ENCODE results near the gene SEMA5B.

The SEMA5B gene

DNA sequence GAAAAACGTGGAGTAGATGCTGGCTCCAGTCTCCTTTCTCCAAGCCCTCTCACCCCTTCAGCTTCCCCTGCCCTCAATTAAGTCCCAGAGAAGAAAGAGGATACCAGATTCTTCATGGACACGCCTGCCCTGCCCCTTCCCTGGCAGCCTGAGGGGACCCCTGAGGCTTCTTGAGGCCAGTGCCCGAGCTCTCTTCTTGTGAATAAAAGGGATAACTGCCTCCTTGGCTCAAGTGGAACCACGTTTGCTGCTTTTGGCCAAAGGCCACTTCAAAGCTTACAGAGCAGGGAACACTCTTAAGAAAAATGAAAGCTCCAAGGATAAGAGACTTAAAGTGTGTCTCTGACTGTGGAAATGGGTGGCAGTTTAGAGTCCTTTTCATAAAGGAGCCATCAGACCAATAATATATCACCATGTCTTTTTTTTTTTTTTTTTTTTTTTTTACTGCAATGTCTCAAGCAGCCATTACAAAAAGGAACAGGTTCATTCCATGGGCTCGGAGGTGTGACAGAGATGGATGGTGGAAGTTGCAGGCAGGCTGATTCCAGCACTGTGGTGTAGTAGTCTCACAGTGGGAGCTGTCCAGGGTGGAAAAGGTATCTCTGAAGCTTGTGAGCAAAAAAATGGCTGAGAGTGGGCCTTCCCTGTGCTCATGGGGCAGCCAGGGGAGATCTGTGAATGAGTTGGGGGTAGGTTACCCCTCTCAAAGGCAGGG, 108.8 kb downstream of the SEMA5B start:
- H3K27me3 Mint-ChIP-seq: peaks cover 10% of the 10 kb centered on the region
- H3K4me1 Mint-ChIP-seq (ENCODE audit: low read depth): peaks cover 8% of the 10 kb centered on the region
- H3K36me3 Mint-ChIP-seq: peaks cover 2% of the 10 kb centered on the region
- H3K27ac Mint-ChIP-seq: no peak overlapping the region
- H3K4me3 Mint-ChIP-seq: no peak overlapping the region
- H3K9me3 Mint-ChIP-seq (ENCODE audit: low read depth): no peaks in the 10 kb centered on the region

DNA sequence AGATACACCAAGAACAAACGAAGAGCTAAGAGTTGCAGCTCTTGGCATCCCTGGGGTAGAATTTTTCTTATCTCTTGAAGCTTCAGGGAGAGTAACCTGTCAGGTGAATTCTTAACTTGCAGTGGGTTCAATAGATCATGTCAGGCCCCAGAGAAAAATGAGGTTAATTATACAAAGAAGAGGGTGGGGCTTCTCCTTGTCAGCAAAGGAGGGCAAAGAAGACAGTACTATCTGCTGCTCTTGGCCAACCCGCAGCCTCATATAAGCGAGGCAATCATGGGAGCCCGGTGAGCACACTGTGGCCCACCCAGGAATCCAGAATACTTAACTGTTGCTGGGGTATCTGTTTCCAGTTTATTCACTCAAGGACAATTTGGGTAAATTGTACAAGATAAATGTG, 110.2 kb downstream of the SEMA5B start:
- Mint-ChIP-seq H3K27me3 (peaks cover 12% of the 10 kb centered on the region), H3K9me3 (ENCODE audit: low read depth) (no peaks in the 10 kb centered on the region)

GRCh38 chr3:122916580-122916979, 111.0 kb downstream of the SEMA5B start:
- Mint-ChIP-seq H3K4me1 (ENCODE audit: low read depth) (peaks cover 8% of the 10 kb centered on the region), H3K4me3 (no peak overlapping the region), H3K27me3 (peaks cover 12% of the 10 kb centered on the region), H3K9me3 (ENCODE audit: low read depth) (no peaks in the 10 kb centered on the region), H3K36me3 (peaks cover 2% of the 10 kb centered on the region), H3K27ac (no peak overlapping the region)

More for the DNA sequence above, 110.2 kb downstream of the SEMA5B start:
- H3K27ac Mint-ChIP-seq: no peak overlapping the region
- H3K36me3 Mint-ChIP-seq: peaks cover 2% of the 10 kb centered on the region
- no peak overlapping the region for H3K4me3 Mint-ChIP-seq
- H3K4me1 Mint-ChIP-seq (ENCODE audit: low read depth): peaks cover 8% of the 10 kb centered on the region

GRCh38 chr3:122916084-122916483, 111.5 kb downstream of the SEMA5B start:
- Mint-ChIP-seq H3K27me3 (peaks cover 9% of the 10 kb centered on the region), H3K36me3 (peaks cover 2% of the 10 kb centered on the region), H3K4me1 (ENCODE audit: low read depth) (peaks cover 5% of the 10 kb centered on the region), H3K9me3 (ENCODE audit: low read depth) (no peaks in the 10 kb centered on the region), H3K27ac (no peak overlapping the region), H3K4me3 (no peak overlapping the region)

- Mint-ChIP-seq H3K4me3 (no peak overlapping the region), H3K27ac (no peak overlapping the region), H3K4me1 (ENCODE audit: low read depth) (peaks cover 5% of the 10 kb centered on the region), H3K36me3 (peaks cover 2% of the 10 kb centered on the region), H3K9me3 (ENCODE audit: low read depth) (no peaks in the 10 kb centered on the region), H3K27me3 (peaks cover 10% of the 10 kb centered on the region)
Observed at GRCh38 chr3:122915300-122916055, 112.1 kb downstream of the SEMA5B start.

- H3K9me3 Mint-ChIP-seq (ENCODE audit: low read depth): no peaks in the 10 kb centered on the region
- H3K4me1 Mint-ChIP-seq (ENCODE audit: low read depth): peaks cover 5% of the 10 kb centered on the region
- H3K4me3 Mint-ChIP-seq: no peak overlapping the region
- H3K36me3 Mint-ChIP-seq: no peaks in the 10 kb centered on the region
- peaks cover 6% of the 10 kb centered on the region for H3K27me3 Mint-ChIP-seq
- no peak overlapping the region for H3K27ac Mint-ChIP-seq
Observed at GRCh38 chr3:122913539-122914100, 113.9 kb downstream of the SEMA5B start.

DNA sequence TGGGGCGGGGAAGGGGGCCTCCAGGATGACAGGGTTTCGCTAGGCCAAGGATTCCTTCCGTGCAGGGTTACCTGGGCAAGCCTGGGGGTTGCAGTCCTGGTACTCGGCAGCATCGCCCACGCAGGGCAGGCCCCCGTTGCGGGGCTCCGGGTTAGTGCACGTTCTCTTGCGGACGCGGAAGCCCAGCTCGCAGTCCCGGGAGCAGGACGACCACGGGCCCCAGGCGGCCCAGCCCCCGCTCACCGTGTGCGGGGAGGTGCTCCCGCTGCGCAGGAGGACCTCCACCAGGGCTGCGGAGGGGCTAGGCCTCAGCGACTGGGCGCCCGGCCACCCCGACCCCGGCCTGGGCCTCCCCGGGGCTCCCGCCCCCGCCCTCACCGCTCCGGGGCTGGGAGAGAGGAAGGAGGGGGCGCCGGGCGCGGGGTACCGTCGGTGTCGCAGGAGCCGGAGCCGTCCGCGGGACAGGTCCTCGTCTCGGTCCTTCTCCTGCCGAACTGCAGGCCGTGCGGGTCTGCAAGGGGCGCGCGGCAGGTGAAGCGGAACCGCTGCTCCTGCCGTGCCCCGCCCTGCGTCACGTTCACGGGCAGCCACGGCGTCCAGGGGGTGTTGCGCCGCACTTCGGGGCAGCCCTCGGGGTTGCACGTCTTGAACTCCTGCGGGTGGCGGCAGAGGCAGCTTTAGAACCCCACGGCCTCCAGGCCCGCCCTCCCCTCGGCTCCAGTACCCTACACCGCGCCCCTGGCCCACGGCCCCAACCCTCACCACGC, 114.6 kb downstream of the SEMA5B start:
- Mint-ChIP-seq H3K27me3 (peaks cover 6% of the 10 kb centered on the region), H3K36me3 (no peaks in the 10 kb centered on the region), H3K9me3 (ENCODE audit: low read depth) (no peaks in the 10 kb centered on the region), H3K27ac (no peak overlapping the region), H3K4me3 (no peak overlapping the region), H3K4me1 (ENCODE audit: low read depth) (peaks cover 5% of the 10 kb centered on the region)

- no peak overlapping the region for H3K4me3 Mint-ChIP-seq
- H3K27me3 Mint-ChIP-seq: peaks cover 8% of the 10 kb centered on the region
- peaks cover 5% of the 10 kb centered on the region for H3K4me1 Mint-ChIP-seq (ENCODE audit: low read depth)
- no peak overlapping the region for H3K27ac Mint-ChIP-seq
- no peaks in the 10 kb centered on the region for H3K9me3 Mint-ChIP-seq (ENCODE audit: low read depth)
- H3K36me3 Mint-ChIP-seq: no peaks in the 10 kb centered on the region
Observed at GRCh38 chr3:122911901-122912300, 115.7 kb downstream of the SEMA5B start.

DNA sequence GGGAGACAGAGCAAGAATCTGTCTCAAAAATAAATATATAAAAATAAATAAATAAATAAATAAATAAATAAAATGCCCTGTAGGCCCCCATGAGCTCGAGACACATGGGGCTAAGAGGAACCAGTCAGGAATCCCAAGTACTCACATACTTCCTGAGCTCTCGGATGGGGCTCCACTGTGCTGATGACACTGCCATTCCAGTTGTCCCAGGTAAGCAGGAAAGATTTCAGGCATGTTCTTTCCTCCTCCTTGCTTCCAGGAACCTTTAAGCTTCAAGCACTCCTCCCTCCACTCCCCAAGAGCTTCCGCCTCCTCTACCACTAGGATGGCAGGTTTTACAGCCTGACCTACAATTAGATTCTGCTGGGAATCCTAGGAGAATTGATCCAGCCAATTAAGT, 119.3 kb downstream of the SEMA5B start:
- peaks cover 7% of the 10 kb centered on the region for H3K9me3 Mint-ChIP-seq (ENCODE audit: low read depth)
- no peaks in the 10 kb centered on the region for H3K36me3 Mint-ChIP-seq
- peaks cover 8% of the 10 kb centered on the region for H3K27me3 Mint-ChIP-seq
- no peak overlapping the region for H3K27ac Mint-ChIP-seq
- no peak overlapping the region for H3K4me3 Mint-ChIP-seq
- H3K4me1 Mint-ChIP-seq (ENCODE audit: low read depth): no peaks in the 10 kb centered on the region

DNA sequence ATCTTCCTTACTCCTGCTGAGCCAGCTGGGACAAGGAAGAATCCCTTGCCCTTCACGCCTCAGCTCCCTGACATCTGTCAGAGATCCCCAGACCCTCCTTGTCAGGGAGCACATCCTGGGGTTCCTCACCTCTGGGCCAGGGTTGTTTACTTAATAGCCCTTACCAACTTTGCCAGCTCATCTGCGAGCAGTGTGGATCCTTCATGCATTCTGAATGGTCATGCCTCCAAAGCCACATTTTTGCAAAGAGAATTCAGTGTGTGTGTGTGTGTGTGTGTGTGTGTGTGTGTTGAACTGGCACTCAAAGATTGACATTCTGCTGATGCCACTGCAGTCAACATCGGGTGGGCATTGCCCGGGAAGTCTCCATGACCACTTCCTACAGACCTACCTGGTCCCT, 120.1 kb downstream of the SEMA5B start:
- Mint-ChIP-seq H3K4me1 (ENCODE audit: low read depth) (no peaks in the 10 kb centered on the region), H3K36me3 (no peaks in the 10 kb centered on the region), H3K27ac (no peak overlapping the region), H3K9me3 (ENCODE audit: low read depth) (peaks cover 7% of the 10 kb centered on the region), H3K27me3 (peaks cover 7% of the 10 kb centered on the region), H3K4me3 (no peak overlapping the region)

GRCh38 chr3:122903171-122903570, 124.4 kb downstream of the SEMA5B start:
- Mint-ChIP-seq H3K27me3 (peaks cover 2% of the 10 kb centered on the region), H3K4me1 (ENCODE audit: low read depth) (no peaks in the 10 kb centered on the region), H3K9me3 (ENCODE audit: low read depth) (peaks cover 7% of the 10 kb centered on the region), H3K36me3 (no peaks in the 10 kb centered on the region), H3K27ac (no peak overlapping the region), H3K4me3 (no peak overlapping the region)

DNA sequence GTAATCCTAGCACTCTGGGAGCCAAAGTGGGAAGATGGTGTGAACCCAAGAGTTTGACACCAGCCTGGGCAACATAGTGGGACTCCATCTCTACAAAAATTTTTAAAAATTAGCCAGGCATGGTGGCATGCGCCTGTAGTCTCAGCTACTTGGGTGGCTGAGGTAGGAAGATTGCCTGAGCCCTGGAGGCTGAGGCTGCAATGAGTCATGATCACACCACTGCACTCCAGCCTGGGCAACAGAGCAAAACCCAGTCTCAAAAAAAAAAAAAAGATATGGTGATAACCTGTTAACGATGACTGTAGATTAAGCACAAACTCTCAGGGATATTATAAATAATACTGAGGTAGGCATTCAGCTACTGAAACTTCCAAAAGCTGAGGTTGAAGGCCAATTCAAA, 125.2 kb downstream of the SEMA5B start:
- peaks cover 7% of the 10 kb centered on the region for H3K9me3 Mint-ChIP-seq (ENCODE audit: low read depth)
- no peaks in the 10 kb centered on the region for H3K36me3 Mint-ChIP-seq
- H3K27me3 Mint-ChIP-seq: peaks cover 2% of the 10 kb centered on the region
- no peak overlapping the region for H3K27ac Mint-ChIP-seq
- no peak overlapping the region for H3K4me3 Mint-ChIP-seq
- no peaks in the 10 kb centered on the region for H3K4me1 Mint-ChIP-seq (ENCODE audit: low read depth)

DNA sequence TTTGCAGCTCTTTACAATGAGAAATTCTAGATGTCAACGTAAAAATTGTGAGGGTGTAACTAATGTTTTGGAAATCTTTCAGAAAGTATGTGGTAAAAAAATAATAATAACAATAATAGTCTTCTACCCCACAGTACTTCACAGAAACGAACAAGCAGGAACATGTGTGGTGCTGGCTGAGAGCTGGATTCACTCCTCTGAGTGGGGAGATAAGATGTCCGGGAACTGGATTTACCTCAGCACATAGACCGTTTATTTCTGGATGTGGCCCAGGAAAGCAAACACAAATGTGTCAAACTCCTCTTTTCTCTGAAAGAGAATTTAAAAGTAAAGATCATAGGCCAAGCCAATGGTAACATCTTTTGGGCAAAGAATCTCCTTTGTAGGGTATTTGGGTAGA, 129.3 kb downstream of the SEMA5B start:
- no peaks in the 10 kb centered on the region for H3K36me3 Mint-ChIP-seq
- no peaks in the 10 kb centered on the region for H3K27me3 Mint-ChIP-seq
- no peaks in the 10 kb centered on the region for H3K9me3 Mint-ChIP-seq (ENCODE audit: low read depth)
- H3K27ac Mint-ChIP-seq: no peak overlapping the region
- no peak overlapping the region for H3K4me3 Mint-ChIP-seq
- H3K4me1 Mint-ChIP-seq (ENCODE audit: low read depth): peaks cover 5% of the 10 kb centered on the region

DNA sequence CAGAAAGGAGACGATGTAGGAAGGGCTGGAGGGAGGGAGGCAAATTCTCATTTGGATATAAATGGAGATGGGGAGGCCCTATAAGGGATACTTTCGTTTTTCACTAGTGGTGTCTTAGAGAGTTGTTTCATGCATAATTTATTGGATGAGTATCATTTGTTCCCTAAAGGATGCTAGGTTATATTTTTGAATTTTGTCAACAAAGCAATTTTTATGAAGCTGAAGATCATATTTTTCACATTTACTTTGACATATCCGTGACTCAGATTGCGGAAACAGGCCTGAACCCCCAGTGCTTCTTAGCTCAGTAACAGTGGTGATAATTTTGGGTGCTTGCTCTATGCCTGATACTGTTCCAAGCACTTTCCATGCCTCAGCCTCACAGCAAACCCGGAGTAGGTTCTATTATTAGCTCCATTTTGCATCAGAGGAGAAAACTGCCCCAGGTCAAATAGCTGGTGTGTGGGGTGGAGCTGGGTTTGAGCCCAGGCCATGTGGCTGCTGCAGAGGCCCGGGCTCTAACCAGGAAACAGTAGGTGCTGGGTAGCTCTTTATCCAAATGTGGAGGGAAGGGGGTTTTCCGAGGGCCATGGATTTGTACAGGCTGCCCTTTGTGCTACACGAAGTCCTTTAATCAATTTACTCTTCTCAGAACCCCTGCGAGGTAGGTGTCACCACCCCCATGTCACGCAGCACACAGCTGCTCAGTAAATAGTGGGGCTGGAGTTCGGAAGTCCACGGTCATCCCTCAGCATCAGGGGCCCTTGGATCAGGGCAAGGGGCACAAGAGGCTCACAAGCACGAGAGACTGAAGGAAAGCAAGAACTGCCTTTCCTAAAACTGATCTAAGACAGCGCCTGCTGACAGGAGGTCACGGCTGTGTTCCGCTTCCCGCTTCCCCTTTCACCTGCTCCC, 133.6 kb downstream of the SEMA5B start:
- Mint-ChIP-seq H3K27me3 (no peaks in the 10 kb centered on the region), H3K4me1 (ENCODE audit: low read depth) (peaks cover 18% of the 10 kb centered on the region), H3K36me3 (no peaks in the 10 kb centered on the region), H3K27ac (no peak overlapping the region), H3K4me3 (no peak overlapping the region), H3K9me3 (ENCODE audit: low read depth) (no peaks in the 10 kb centered on the region)
